H1 (cell line): ENCODE results near the gene CFAP54. TPM values are rescaled to one million over a fixed set of nuclear protein-coding genes. Genes with fewer than 3 reads are reported as not detected.

Experiments used
- CTCF ChIA-PET: fragments of 300-600 bp; sonication (Branson Sonifier 250); formaldehyde crosslinking; loops from one replicate; lab custom pipeline; 2021; ENCODE audit not compliant: partially characterized antibody; lab: Charles Lee
- POLR2A ChIA-PET: fragments of 300-600 bp; sonication (Branson Sonifier 250); formaldehyde crosslinking; loops from one replicate; lab custom pipeline; 2021; ENCODE audit warnings: inconsistent platforms; ENCODE audit not compliant: partially characterized antibody; lab: Charles Lee
- DNase-seq, 2 experiments: peaks; one replicate each; pipeline versions ENCODE4 v3.0.0 to v3.0.0-alpha.2; 2010 to 2022; ENCODE audit warnings: low spot score in 2 of 2, low read depth in 1 of 2, mixed read lengths in 1 of 2
- FAIRE-seq: peaks from 2 replicates; lab custom pipeline; 2011; peaks lifted over from hg19 to GRCh38; lab: Jason Lieb, UNC
- H2AFZ ChIP-seq: 2 replicates; pipeline ENCODE4 v1.8.1; 2012; ENCODE audit warnings: low read length, inconsistent platforms
- H2AK5ac ChIP-seq: 2 replicates; pipeline ENCODE4 v1.6.1; 2013; ENCODE audit warnings: low read depth, low read length
- H2BK120ac ChIP-seq: replicated peaks from 2 replicates; pipeline ENCODE3; 2013; ENCODE audit warnings: low read depth, low read length, inconsistent platforms
- H2BK12ac ChIP-seq: 2 replicates; pipeline ENCODE4 v1.6.1; 2013; ENCODE audit warnings: low read depth, low read length
- H2BK15ac ChIP-seq: 2 replicates; pipeline ENCODE4 v1.6.1; 2013; ENCODE audit warnings: low read length
- H2BK20ac ChIP-seq: 2 replicates; pipeline ENCODE4 v1.6.1; 2013; ENCODE audit warnings: low read length
- H2BK5ac ChIP-seq: 2 replicates; pipeline ENCODE4 v1.6.1; 2013; ENCODE audit warnings: low read depth, low read length
- H3K14ac ChIP-seq: 2 replicates; pipeline ENCODE4 v1.6.1; 2013; ENCODE audit warnings: inconsistent platforms; ENCODE audit not compliant: insufficient read length
- H3K18ac ChIP-seq: 2 replicates; pipeline ENCODE4 v1.6.1; 2013; ENCODE audit warnings: low read length; ENCODE audit errors: extremely low read depth
- H3K23ac ChIP-seq: 2 replicates; pipeline ENCODE4 v1.6.1; 2013; ENCODE audit warnings: inconsistent platforms; ENCODE audit not compliant: insufficient read length
- H3K23me2 ChIP-seq: 2 replicates; pipeline ENCODE4 v1.6.1; 2013; ENCODE audit warnings: low read depth, low read length
- H3K27ac ChIP-seq: 2 replicates; pipeline ENCODE4 v1.6.1; 2011; ENCODE audit warnings: low read depth, low read length, inconsistent platforms
- H3K27me3 ChIP-seq, 4 experiments: replicated peaks in 1 of 4; 1 replicate in 1 of 4; 2 replicates in 3 of 4; pipeline versions ENCODE4 v1.6.1 to v1.8.1; 2011 to 2013; ENCODE audit warnings: low read length in 3 of 4, mild to moderate bottlenecking in 3 of 4, inconsistent platforms in 2 of 4, mixed read lengths in 2 of 4, moderate library complexity in 1 of 4; ENCODE audit not compliant: control insufficient read depth in 3 of 4, insufficient read depth in 3 of 4; ENCODE audit errors: extremely low read depth in 1 of 4
- H3K36me3 ChIP-seq, 4 experiments: 2 replicates each; pipeline versions ENCODE4 v1.6.1 to v1.8.1; 2011 to 2013; ENCODE audit warnings: mild to moderate bottlenecking in 4 of 4, low read length in 3 of 4, moderate library complexity in 2 of 4, control low read depth in 1 of 4, inconsistent platforms in 1 of 4; ENCODE audit not compliant: insufficient read depth in 4 of 4, control insufficient read depth in 2 of 4
- H3K4ac ChIP-seq: replicated peaks from 2 replicates; pipeline ENCODE3; 2013; ENCODE audit warnings: low read length, low read depth, mixed read lengths, inconsistent platforms; ENCODE audit not compliant: insufficient read length
- H3K4me1 ChIP-seq, 4 experiments: replicated peaks in 1 of 4; 1 replicate in 1 of 4; 2 replicates in 3 of 4; pipeline versions ENCODE4 v1.6.1 to v1.8.1; 2011 to 2013; ENCODE audit warnings: low read length in 3 of 4, inconsistent platforms in 2 of 4, mixed read lengths in 1 of 4; ENCODE audit not compliant: insufficient read depth in 4 of 4, control insufficient read depth in 3 of 4
- H3K4me2 ChIP-seq, 2 experiments: 2 replicates each; pipeline versions ENCODE4 v1.6.1 to v1.8.1; 2011 to 2013; ENCODE audit warnings: low read depth in 2 of 2, low read length in 2 of 2, control low read depth in 1 of 2, inconsistent platforms in 1 of 2, mild to moderate bottlenecking in 1 of 2; ENCODE audit not compliant: insufficient read depth in 1 of 2
- H3K4me3 ChIP-seq, 4 experiments: fragments of 200-600, 300-600 bp in 1 of 4; sonication (generic), shearing (Covaris generic), sonication (Bioruptor Twin) in 1 of 4; 2 replicates each; pipeline versions ENCODE4 v1.5.1 to v1.8.1; 2011 to 2016; ENCODE audit warnings: low read length in 4 of 4, low read depth in 3 of 4, control low read depth in 2 of 4, inconsistent platforms in 2 of 4, mild to moderate bottlenecking in 2 of 4, mixed read lengths in 1 of 4, moderate library complexity in 1 of 4; ENCODE audit not compliant: insufficient read depth in 2 of 4; ENCODE audit errors: extremely low read depth in 1 of 4
- H3K56ac ChIP-seq: replicated peaks from 2 replicates; pipeline ENCODE3; 2013; ENCODE audit warnings: low read depth, mild to moderate bottlenecking, mixed read lengths, low read length, inconsistent platforms; ENCODE audit not compliant: insufficient read length
- H3K79me1 ChIP-seq: 2 replicates; pipeline ENCODE4 v1.6.1; 2013; ENCODE audit warnings: low read depth, low read length, control low read depth
- H3K79me2 ChIP-seq, 2 experiments: 2 replicates each; pipeline versions ENCODE4 v1.6.1 to v1.8.1; 2012 to 2013; ENCODE audit warnings: low read length in 2 of 2, mild to moderate bottlenecking in 2 of 2, inconsistent platforms in 1 of 2; ENCODE audit not compliant: insufficient read depth in 2 of 2, control insufficient read depth in 1 of 2
- H3K9ac ChIP-seq, 4 experiments: replicated peaks in 1 of 4; 1 replicate in 1 of 4; 2 replicates in 3 of 4; pipeline versions ENCODE4 v1.6.1 to v1.8.1; 2011 to 2013; ENCODE audit warnings: low read depth in 3 of 4, low read length in 3 of 4, control low read depth in 2 of 4, mild to moderate bottlenecking in 2 of 4, moderate library complexity in 2 of 4, inconsistent platforms in 1 of 4; ENCODE audit errors: extremely low read depth in 1 of 4
- H3K9me3 ChIP-seq, 2 experiments: 2 replicates each; pipeline versions ENCODE4 v1.6.1 to v1.8.1; 2012 to 2013; ENCODE audit warnings: mild to moderate bottlenecking in 2 of 2, moderate library complexity in 2 of 2, control low read depth in 1 of 2, inconsistent platforms in 1 of 2, low read depth in 1 of 2, low read length in 1 of 2, mixed read lengths in 1 of 2; ENCODE audit not compliant: insufficient read depth in 2 of 2
- H4K20me1 ChIP-seq, 2 experiments: replicated peaks in 1 of 2; 2 replicates each; pipeline versions ENCODE3 to v1.8.1; 2011 to 2013; ENCODE audit warnings: inconsistent platforms in 2 of 2, low read length in 2 of 2, mild to moderate bottlenecking in 1 of 2; ENCODE audit not compliant: insufficient read depth in 2 of 2, control insufficient read depth in 1 of 2
- H4K5ac ChIP-seq: 2 replicates; pipeline ENCODE4 v1.6.1; 2013; ENCODE audit warnings: low read length, low read depth, mixed read lengths, inconsistent platforms; ENCODE audit not compliant: insufficient read length
- H4K8ac ChIP-seq: 2 replicates; pipeline ENCODE4 v1.8.0; 2013; ENCODE audit warnings: mild to moderate bottlenecking, moderate library complexity, low read length, inconsistent platforms; ENCODE audit not compliant: insufficient read depth; ENCODE audit errors: extremely low read depth
- H4K91ac ChIP-seq: replicated peaks from 2 replicates; pipeline ENCODE3; 2013; ENCODE audit warnings: low read length, mixed read lengths, inconsistent platforms; ENCODE audit not compliant: insufficient read length
- CHD2 ChIP-seq: IDR thresholded peaks from 2 replicates; pipeline ENCODE4 v1.6.1; 2012; ENCODE audit warnings: low read length, improper control_type of control experiment
- GTF2F1 ChIP-seq: IDR thresholded peaks from 2 replicates; pipeline ENCODE4 v1.6.1; 2012; ENCODE audit warnings: low read depth, low read length, improper control_type of control experiment, borderline replicate concordance
- NANOG ChIP-seq: IDR thresholded peaks from 2 replicates; pipeline ENCODE4 v1.6.1; 2011; ENCODE audit warnings: low read length, low read depth, mild to moderate bottlenecking, inconsistent platforms; ENCODE audit not compliant: insufficient read depth, poor library complexity, severe bottlenecking
- POLR2A ChIP-seq, 2 experiments: IDR thresholded peaks; 1 replicate in 1 of 2; 2 replicates in 1 of 2; pipeline ENCODE4 v1.6.1; 2011; ENCODE audit warnings: low read depth in 2 of 2, low read length in 2 of 2, mild to moderate bottlenecking in 2 of 2; ENCODE audit errors: control extremely low read depth in 1 of 2
- RXRA ChIP-seq: IDR thresholded peaks from 2 replicates; pipeline ENCODE4 v1.6.1; 2011; ENCODE audit warnings: low read depth, mild to moderate bottlenecking, low read length, moderate library complexity; ENCODE audit not compliant: insufficient read depth
- SAP30 ChIP-seq: fragments of 300-600 bp; sonication (generic); IDR thresholded peaks from 2 replicates; pipeline ENCODE4 v1.7.1; 2012; ENCODE audit warnings: low read length, moderate library complexity, mild to moderate bottlenecking, inconsistent platforms; ENCODE audit not compliant: insufficient read depth, insufficient replicate concordance
- SP1 ChIP-seq: IDR thresholded peaks from 2 replicates; pipeline ENCODE4 v1.6.1; 2011; ENCODE audit warnings: low read depth, low read length
- TEAD4 ChIP-seq: IDR thresholded peaks from 2 replicates; pipeline ENCODE4 v1.6.1; 2012; ENCODE audit warnings: low read depth, low read length, inconsistent platforms, mixed read lengths
- ZNF274 ChIP-seq: IDR thresholded peaks from 2 replicates; pipeline ENCODE4 v1.7.0; 2012; ENCODE audit warnings: low read length, borderline replicate concordance; ENCODE audit errors: extremely low read depth
- WGBS, 2 experiments: shearing (Covaris generic) in 1 of 2; methylation state at CpG; one replicate each; pipeline versions ENCODE4 v1.1.6 to v1.1.7; 2013 to 2015; ENCODE audit warnings: low lambda C conversion rate in 2 of 2, mixed read lengths in 2 of 2, inconsistent platforms in 1 of 2, low coverage in 1 of 2, missing lambda C conversion rate in 1 of 2; ENCODE audit not compliant: insufficient replicate concordance in 2 of 2, insufficient coverage in 1 of 2, insufficient read length in 1 of 2; ENCODE audit errors: extremely low coverage in 1 of 2, missing lambda C conversion rate in 1 of 2; 5-methylcytosine and 5-hydroxymethylcytosine counted together
- polyA plus RNA-seq, 7 experiments: library from polyadenylated mRNA; depleted of rRNA in 3 of 7; stranded (reverse) in 5 of 7; unstranded in 2 of 7; fragments of >200 nt in 5 of 7; fragments of 200-250 nt in 2 of 7; gene quantifications; 1 replicate in 5 of 7; 2 replicates in 1 of 7; 4 replicates in 1 of 7; pipeline versions ENCODE4 v1.2.1 to v1.2.3, GENCODE V29; 2011 to 2013; ENCODE audit warnings: missing spikeins in 2 of 7, mixed read lengths in 2 of 7
- total RNA-seq: library from RNA; stranded (reverse); fragmentation: NEBNext Ultra II Directional; extraction: Animal tissue kit (Norgen Biotek cat#: 25700); gene quantifications from 2 replicates; pipeline ENCODE4 v1.2.1, GENCODE V29; 2021
- TF ChIP-seq, protein P1 (sequence below): IDR thresholded peaks from 2 replicates; pipeline ENCODE4 v1.6.1; 2012; ENCODE audit warnings: low read length, inconsistent platforms

The CFAP54 gene
- total and polyA plus RNA-seq, 2 of the 8 experiments (the other 6 are each of a cell fraction or from before 2014, with no cell fraction given), result 0.17 to 0.33 TPM

- Histone ChIP-seq H3K27ac (no peak overlapping the region), H3K9ac (no peak overlapping the region), H4K5ac (no peak overlapping the region), H3K36me3 (no peaks in the 10 kb centered on the region), H3K23ac (no peak overlapping the region), H2BK5ac (no peak overlapping the region), H3K4me1 (no peaks in the 10 kb centered on the region), H3K23me2 (no peaks in the 10 kb centered on the region), H2BK12ac (no peak overlapping the region), H3K27me3 (no peaks in the 10 kb centered on the region), H3K56ac (no peak overlapping the region), H2BK15ac (no peak overlapping the region), H3K79me2 (no peaks in the 10 kb centered on the region), H2BK20ac (no peak overlapping the region), H3K4me3 (no peak overlapping the region), H3K18ac (no peak overlapping the region), H4K8ac (no peak overlapping the region), H2BK120ac (no peak overlapping the region), H3K9me3 (no peaks in the 10 kb centered on the region), H2AFZ (no peak overlapping the region), H4K91ac (no peak overlapping the region), H3K14ac (no peak overlapping the region), H3K4me2 (no peak overlapping the region), H4K20me1 (no peaks in the 10 kb centered on the region), H3K79me1 (no peaks in the 10 kb centered on the region), H3K4ac (no peak overlapping the region), H2AK5ac (no peak overlapping the region)
- FAIRE-seq (no peak), DNase-seq (no peak)
- CTCF ChIA-PET, result interaction anchor here (1.3 kb wide), 2 partner anchors 36 to 266 kb away, joined by 3 to 4 read pairs; no protein-coding TSS in a partner anchor
- TF ChIP-seq ZNF274, result no peak
- no peak for TF ChIP-seq GTF2F1
- no peak for TF ChIP-seq SAP30
- TF ChIP-seq, protein P1, sequence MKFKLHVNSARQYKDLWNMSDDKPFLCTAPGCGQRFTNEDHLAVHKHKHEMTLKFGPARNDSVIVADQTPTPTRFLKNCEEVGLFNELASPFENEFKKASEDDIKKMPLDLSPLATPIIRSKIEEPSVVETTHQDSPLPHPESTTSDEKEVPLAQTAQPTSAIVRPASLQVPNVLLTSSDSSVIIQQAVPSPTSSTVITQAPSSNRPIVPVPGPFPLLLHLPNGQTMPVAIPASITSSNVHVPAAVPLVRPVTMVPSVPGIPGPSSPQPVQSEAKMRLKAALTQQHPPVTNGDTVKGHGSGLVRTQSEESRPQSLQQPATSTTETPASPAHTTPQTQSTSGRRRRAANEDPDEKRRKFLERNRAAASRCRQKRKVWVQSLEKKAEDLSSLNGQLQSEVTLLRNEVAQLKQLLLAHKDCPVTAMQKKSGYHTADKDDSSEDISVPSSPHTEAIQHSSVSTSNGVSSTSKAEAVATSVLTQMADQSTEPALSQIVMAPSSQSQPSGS, result no peak
- no peak for TF ChIP-seq POLR2A (IDR thresholded peaks at IDR 0.05; ENCODE audit: control extremely low read depth in 1 of 2, low read depth in 2 of 2, low read length in 2 of 2)
- TF ChIP-seq NANOG, result no peak
- TF ChIP-seq SP1, result no peak
- TF ChIP-seq RXRA, result no peak
- TF ChIP-seq TEAD4, result no peak
- no peak for TF ChIP-seq CHD2
- POLR2A ChIA-PET, result no interaction called here
- WGBS, 2 experiments, result 92% methylated on average over 5 of the region's 5 CpGs; no CpG with 5 or more reads in 1 of the 2 experiments
Measured at GRCh38 chr12:96482086-96482485, 7.3 kb upstream of the CFAP54 start.
